Smooth muscle cell (in vitro differentiated cells): Measurements from ENCODE around the gene RAB11FIP3. TPM values are rescaled to one million over a fixed set of nuclear protein-coding genes. Genes with fewer than 3 reads are reported as not detected.
A peak's percentile ranks its signal among the peaks of the same experiment; 100 is the strongest.

Experiments
- DNase-seq: peaks from one replicate; lab custom pipeline; 2025; ENCODE audit not compliant: unreplicated experiment; lab: John Stamatoyannopoulos, UW
- H2AFZ ChIP-seq: fragments of 200-600 bp; sonication (generic); 2 replicates; pipeline ENCODE4 v1.6.0; 2016; ENCODE audit warnings: antibody characterized with exemption, low read depth, mild to moderate bottlenecking
- H3F3A ChIP-seq: fragments of 200-600 bp; sonication (generic); 2 replicates; pipeline ENCODE4 v1.6.0; 2017; ENCODE audit warnings: antibody characterized with exemption, low read depth
- H3K27ac ChIP-seq: fragments of 200-600 bp; sonication (generic); 2 replicates; pipeline ENCODE4 v1.5.1; 2016; ENCODE audit warnings: low read depth, mild to moderate bottlenecking
- H3K27me3 ChIP-seq: fragments of 200-600 bp; sonication (generic); 2 replicates; pipeline ENCODE4 v1.6.1; 2016; ENCODE audit warnings: low read depth, mild to moderate bottlenecking
- H3K36me3 ChIP-seq: fragments of 200-600 bp; sonication (generic); 2 replicates; pipeline ENCODE4 v1.5.1; 2016; ENCODE audit warnings: low read depth
- H3K4me1 ChIP-seq: fragments of 200-600 bp; sonication (generic); 2 replicates; pipeline ENCODE4 v1.5.1; 2016; ENCODE audit warnings: low read depth
- H3K4me2 ChIP-seq: fragments of 200-600 bp; sonication (generic); 2 replicates; pipeline ENCODE4 v1.6.0; 2016; ENCODE audit warnings: mild to moderate bottlenecking
- H3K4me3 ChIP-seq: fragments of 200-600 bp; sonication (generic); 2 replicates; pipeline ENCODE4 v1.5.1; 2016; ENCODE audit warnings: mild to moderate bottlenecking
- H3K79me2 ChIP-seq: fragments of 200-600 bp; sonication (generic); 2 replicates; pipeline ENCODE4 v1.6.0; 2016; ENCODE audit warnings: low read depth, mild to moderate bottlenecking
- H3K9ac ChIP-seq: fragments of 200-600 bp; sonication (generic); 2 replicates; pipeline ENCODE4 v1.6.0; 2016; ENCODE audit warnings: low read depth
- H3K9me3 ChIP-seq: fragments of 200-600 bp; sonication (generic); replicated peaks from 2 replicates; pipeline ENCODE4 v1.5.1; 2016; ENCODE audit warnings: low read depth
- H4K20me1 ChIP-seq: fragments of 200-600 bp; sonication (generic); 2 replicates; pipeline ENCODE4 v1.6.0; 2016; ENCODE audit warnings: low read depth
- WGBS: methylation state at CpG from one replicate; pipeline ENCODE4 v1.1.7; 2016; ENCODE audit warnings: low lambda C conversion rate; 5-methylcytosine and 5-hydroxymethylcytosine counted together
- polyA plus RNA-seq: library from polyadenylated mRNA; unstranded; fragments of >200 nt; fragmentation: Nextera tagmentation; extraction: Ambion mirVana; gene quantifications from 2 replicates; pipeline ENCODE4 v1.2.1, GENCODE V29; 2016
- total RNA-seq: library from RNA; depleted of rRNA; stranded (reverse); fragments of >200 nt; gene quantifications from 2 replicates; pipeline ENCODE4 v1.2.3, GENCODE V29; 2014
- TF ChIP-seq, protein P1 (sequence below): fragments of 200-600 bp; sonication (generic); IDR thresholded peaks from 2 replicates; pipeline ENCODE4 v1.5.1; 2017; ENCODE audit warnings: borderline replicate concordance, mild to moderate bottlenecking, antibody characterized with exemption; ENCODE audit not compliant: insufficient read depth, poor library complexity, severe bottlenecking

The RAB11FIP3 gene
- total and polyA plus RNA-seq, 2 experiments from 2014 or later = 19.5 to 20.4 TPM

DNA sequence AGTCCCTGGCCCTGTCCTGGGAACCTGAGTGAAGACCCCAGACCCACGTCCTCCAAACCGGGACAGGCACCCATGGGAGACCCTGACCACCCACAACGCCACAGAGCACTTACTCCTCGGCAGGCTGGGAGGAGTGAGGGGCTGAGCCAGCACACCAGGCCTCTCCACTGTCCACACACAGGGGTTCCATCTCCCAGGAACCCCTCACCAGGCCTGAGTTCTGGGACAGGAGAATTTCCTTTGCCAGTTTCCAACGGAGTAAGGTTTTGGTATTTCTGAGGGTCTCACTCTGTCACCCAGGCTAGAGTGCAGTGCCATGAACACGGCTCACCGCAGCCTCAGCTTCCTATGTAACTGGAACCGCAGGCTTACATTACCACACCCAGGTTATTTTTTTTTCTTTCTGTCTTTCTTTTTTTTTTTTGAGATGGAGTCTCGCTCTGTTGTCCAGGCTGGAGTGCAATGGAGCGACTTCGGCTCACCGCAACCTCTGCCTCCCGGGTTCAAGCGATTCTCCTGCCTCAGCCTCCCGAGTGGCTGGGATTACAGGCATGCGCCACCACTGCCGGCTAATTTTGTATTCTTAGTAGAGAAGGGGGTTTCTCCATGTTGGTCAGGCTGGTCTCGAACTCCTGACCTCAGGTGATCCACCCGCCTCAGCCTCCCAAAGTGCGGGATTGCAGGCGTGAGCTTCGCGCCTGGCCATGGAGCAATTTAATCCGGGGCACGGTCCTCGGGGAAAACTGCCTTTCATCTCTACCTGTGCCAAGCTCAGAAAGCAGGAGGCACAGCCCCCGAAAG is 45.3 kb upstream of the RAB11FIP3 start:
- no peak for DNase-seq
- Histone ChIP-seq H3K27ac (no peak overlapping the region), H3K9ac (no peak overlapping the region), H3K36me3 (no peaks in the 10 kb centered on the region), H3K4me2 (peak overlapping the region; percentile 100), H3F3A (no peaks in the 10 kb centered on the region), H4K20me1 (peaks cover 25% of the 10 kb centered on the region), H3K4me3 (peak overlapping the region; percentile 92), H3K27me3 (no peaks in the 10 kb centered on the region), H2AFZ (no peak overlapping the region), H3K79me2 (peaks cover 30% of the 10 kb centered on the region), H3K4me1 (peaks cover 12% of the 10 kb centered on the region), H3K9me3 (no peaks in the 10 kb centered on the region)
- 78% methylated on average over 22 of the region's 27 CpGs for WGBS
- TF ChIP-seq, protein P1, sequence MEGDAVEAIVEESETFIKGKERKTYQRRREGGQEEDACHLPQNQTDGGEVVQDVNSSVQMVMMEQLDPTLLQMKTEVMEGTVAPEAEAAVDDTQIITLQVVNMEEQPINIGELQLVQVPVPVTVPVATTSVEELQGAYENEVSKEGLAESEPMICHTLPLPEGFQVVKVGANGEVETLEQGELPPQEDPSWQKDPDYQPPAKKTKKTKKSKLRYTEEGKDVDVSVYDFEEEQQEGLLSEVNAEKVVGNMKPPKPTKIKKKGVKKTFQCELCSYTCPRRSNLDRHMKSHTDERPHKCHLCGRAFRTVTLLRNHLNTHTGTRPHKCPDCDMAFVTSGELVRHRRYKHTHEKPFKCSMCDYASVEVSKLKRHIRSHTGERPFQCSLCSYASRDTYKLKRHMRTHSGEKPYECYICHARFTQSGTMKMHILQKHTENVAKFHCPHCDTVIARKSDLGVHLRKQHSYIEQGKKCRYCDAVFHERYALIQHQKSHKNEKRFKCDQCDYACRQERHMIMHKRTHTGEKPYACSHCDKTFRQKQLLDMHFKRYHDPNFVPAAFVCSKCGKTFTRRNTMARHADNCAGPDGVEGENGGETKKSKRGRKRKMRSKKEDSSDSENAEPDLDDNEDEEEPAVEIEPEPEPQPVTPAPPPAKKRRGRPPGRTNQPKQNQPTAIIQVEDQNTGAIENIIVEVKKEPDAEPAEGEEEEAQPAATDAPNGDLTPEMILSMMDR = no peak

DNA sequence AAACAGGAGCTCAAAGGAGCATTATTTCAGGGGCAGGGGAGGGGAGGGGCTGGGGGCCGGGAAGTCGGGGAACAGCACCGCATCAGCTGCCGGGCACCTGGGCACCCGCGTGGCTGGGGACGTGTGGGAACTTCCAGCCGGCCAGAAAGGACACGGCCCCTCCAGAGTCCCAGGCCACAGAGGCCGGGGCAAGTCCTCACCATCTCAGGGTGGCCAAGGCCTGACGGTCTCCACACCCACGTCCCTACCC is 44.8 kb upstream of the RAB11FIP3 start:
- Histone ChIP-seq H3K9ac (peak overlapping the region; percentile 69), H3K27me3 (no peaks in the 10 kb centered on the region), H3K36me3 (no peaks in the 10 kb centered on the region), H4K20me1 (peaks cover 25% of the 10 kb centered on the region), H2AFZ (peak overlapping the region; percentile 73), H3K4me3 (peak overlapping the region; percentile 92), H3K27ac (peak overlapping the region; percentile 6), H3K9me3 (no peaks in the 10 kb centered on the region), H3K79me2 (peaks cover 30% of the 10 kb centered on the region), H3K4me2 (peak overlapping the region; percentile 100), H3K4me1 (peaks cover 12% of the 10 kb centered on the region), H3F3A (peaks cover under 1% of the 10 kb centered on the region)
- 0% methylated on average over 4 of the region's 12 CpGs for WGBS
- DNase-seq = no peak
- TF ChIP-seq, protein P1 = no peak

DNA sequence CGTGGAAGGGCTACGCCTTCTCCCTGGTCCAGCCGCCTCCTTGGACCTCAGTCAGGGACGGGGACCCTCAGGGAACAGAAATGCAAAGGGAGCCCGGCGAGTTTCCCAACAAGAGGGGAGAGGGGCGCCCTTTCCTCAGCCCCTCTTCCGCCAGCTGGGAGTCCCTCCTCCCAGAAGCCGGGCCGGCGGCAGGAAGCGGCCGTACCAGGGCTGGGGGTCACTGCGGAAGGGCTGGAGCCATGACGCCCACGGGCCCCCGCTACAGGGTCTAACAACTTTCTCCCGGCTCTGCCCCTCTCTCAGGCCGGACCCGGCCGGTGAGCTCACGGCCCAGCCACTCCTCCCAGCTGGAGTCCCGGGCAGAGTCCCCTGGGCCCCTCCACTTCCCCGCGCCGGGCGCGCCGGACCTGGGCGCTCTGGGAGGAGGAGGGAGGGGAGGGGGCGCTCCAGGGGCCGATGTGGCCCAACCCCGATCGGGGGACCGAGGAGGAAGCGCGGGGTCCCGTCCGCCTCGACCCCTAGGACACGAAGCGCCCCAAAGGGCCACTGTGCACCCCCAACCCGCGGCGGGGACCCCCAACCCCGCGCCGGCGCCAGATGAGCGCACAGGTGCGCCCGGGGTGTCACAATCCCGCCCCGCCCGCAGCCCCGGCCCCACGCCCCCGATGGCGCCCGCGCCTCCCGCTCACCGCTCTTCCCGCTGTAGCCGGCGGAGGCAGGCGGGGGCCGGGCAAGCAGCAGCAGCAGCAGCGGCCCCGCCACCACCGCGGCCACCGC is 44.2 kb upstream of the RAB11FIP3 start:
- no peak for DNase-seq
- TF ChIP-seq, protein P1 = peak; percentile 2

More for the DNA sequence above, 44.2 kb upstream of the RAB11FIP3 start:
- H3K9ac ChIP-seq = peak overlapping the region; percentile 69
- H2AFZ ChIP-seq = peak overlapping the region; percentile 73
- no peaks in the 10 kb centered on the region for H3K36me3 ChIP-seq
- peaks cover 25% of the 10 kb centered on the region for H4K20me1 ChIP-seq
- no peaks in the 10 kb centered on the region for H3K9me3 ChIP-seq
- peak overlapping the region; percentile 100 for H3K4me2 ChIP-seq
- peak overlapping the region; percentile 92 for H3K4me3 ChIP-seq
- H3K79me2 ChIP-seq = peaks cover 30% of the 10 kb centered on the region
- peak overlapping the region; percentile 6 for H3K27ac ChIP-seq
- H3F3A ChIP-seq = peaks cover 5% of the 10 kb centered on the region
- peaks cover 12% of the 10 kb centered on the region for H3K4me1 ChIP-seq
- H3K27me3 ChIP-seq = no peaks in the 10 kb centered on the region
- 1% methylated on average over 32 of the region's 73 CpGs for WGBS
